Measurements from ENCODE around the gene EFHD2.
"Not testable (repeated sequence)": the region's sequence is repeated elsewhere in the genome, so short reads cannot be mapped to it uniquely, and the experiment has no call there.

EFHD2 gene

DNA sequence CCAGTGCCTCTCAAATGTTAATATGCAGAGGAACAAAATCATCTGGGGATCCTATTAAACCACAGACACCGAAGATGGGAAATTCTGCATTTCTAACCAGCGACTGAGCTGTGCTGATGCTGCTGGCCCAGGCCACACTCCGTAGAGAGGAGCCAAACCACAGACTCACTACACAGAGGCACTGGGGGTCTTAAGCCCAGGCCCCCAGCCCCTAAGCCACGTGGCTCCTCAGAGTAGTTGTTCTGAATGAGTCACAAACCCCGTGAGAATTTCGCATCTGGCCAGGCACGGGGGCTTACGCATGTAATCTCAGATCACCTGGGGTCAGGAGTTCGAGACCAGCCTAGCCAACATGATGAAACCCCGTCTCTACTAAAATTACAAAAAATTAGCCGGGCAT, 44.0 kb downstream of the EFHD2 start:
- TF ChIP-seq POLR2A (IDR thresholded peaks at IDR 0.05; ENCODE audit: low read length) (no peak), GATA1 (IDR thresholded peaks at IDR 0.05; ENCODE audit: low read depth, low read length) (no peak)
- DNase-seq = no peak

GRCh38 chr1:15454256-15454655, 44.6 kb downstream of the EFHD2 start:
- DNase-seq = no peak
- TF ChIP-seq POLR2A (IDR thresholded peaks at IDR 0.05; ENCODE audit: low read length) (no peak), GATA1 (IDR thresholded peaks at IDR 0.05; ENCODE audit: low read depth, low read length) (no peak)

- DNase-seq = no peak
- TF ChIP-seq GATA1 (IDR thresholded peaks at IDR 0.05; ENCODE audit: low read depth, low read length) (no peak), POLR2A (IDR thresholded peaks at IDR 0.05; ENCODE audit: low read length) (no peak)
These were observed 45.8 kb downstream of the EFHD2 start for GRCh38 chr1:15455522-15455921.

DNA sequence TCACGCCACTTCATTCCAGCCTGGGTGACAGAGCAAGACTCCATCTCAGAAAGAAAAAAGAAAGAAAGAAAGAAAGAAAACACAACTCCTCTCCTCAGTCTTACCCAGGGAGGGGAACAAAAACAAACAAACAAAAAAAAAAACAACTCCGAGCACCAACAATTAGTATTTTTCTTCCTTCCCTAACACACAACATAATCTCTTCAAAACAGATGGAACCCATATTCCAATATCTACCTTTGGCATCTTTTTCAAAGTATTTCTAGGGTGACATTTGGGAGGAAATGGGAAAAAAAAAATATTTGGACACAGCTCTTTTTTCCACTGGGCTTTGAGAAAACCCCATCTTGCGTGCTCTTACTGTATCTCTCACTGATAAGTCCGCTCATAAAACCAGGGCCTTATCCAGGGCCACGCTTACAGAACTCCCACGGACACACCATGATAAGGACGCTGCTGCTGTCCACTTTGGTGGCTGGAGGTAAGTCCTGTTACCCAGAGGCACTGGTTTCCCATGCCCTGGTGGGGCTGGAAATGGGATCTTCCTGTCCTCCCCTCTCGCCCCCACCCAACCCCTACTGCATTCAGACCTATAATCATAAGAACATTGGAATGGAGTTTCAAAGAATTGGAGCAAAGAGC, 46.7 kb downstream of the EFHD2 start, which contains the start of gene CELA2A:
TSS of gene CELA2A (plus strand) at position 420 of the 642 bp plus-strand sequence. CDS start at position 442, 22 bp downstream.
- TF ChIP-seq GATA1 (IDR thresholded peaks at IDR 0.05; ENCODE audit: low read depth, low read length) = no peak
- no peak for TF ChIP-seq POLR2A (IDR thresholded peaks at IDR 0.05; ENCODE audit: low read length)
- no peak for DNase-seq

DNA sequence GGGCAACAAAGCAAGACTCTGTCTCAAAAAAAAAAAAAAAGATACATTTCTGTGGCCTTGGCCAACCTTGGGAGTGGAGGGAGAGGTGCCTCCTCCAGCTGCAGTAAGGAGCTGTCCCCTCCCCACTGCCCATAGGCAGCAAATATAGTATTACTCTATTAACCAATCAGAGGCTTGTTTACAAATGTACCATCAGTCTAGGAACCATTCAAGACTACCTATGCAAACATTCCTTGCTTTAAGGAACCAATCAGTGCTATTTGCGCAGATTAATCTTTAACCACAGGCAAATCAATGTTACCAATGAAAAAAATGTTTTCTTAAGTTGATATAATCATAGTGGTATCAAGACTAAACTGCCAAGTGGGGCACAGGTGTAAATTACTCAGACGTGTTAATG, 47.9 kb downstream of the EFHD2 start:
- DNase-seq = no peak
- TF ChIP-seq POLR2A (IDR thresholded peaks at IDR 0.05; ENCODE audit: low read length) (no peak), GATA1 (IDR thresholded peaks at IDR 0.05; ENCODE audit: low read depth, low read length) (no peak)

GRCh38 chr1:15458388-15458787, 48.7 kb downstream of the EFHD2 start:
- DNase-seq = not testable (repeated sequence)

- no peak for DNase-seq
- TF ChIP-seq GATA1 (IDR thresholded peaks at IDR 0.05; ENCODE audit: low read depth, low read length) (no peak), POLR2A (IDR thresholded peaks at IDR 0.05; ENCODE audit: low read length) (no peak)
These were observed 50.4 kb downstream of the EFHD2 start for GRCh38 chr1:15459771-15460707.

- no peak for DNase-seq
- TF ChIP-seq POLR2A (IDR thresholded peaks at IDR 0.05; ENCODE audit: low read length) (no peak), GATA1 (IDR thresholded peaks at IDR 0.05; ENCODE audit: low read depth, low read length) (no peak)
These were observed 51.0 kb downstream of the EFHD2 start for GRCh38 chr1:15460708-15461095.

DNA sequence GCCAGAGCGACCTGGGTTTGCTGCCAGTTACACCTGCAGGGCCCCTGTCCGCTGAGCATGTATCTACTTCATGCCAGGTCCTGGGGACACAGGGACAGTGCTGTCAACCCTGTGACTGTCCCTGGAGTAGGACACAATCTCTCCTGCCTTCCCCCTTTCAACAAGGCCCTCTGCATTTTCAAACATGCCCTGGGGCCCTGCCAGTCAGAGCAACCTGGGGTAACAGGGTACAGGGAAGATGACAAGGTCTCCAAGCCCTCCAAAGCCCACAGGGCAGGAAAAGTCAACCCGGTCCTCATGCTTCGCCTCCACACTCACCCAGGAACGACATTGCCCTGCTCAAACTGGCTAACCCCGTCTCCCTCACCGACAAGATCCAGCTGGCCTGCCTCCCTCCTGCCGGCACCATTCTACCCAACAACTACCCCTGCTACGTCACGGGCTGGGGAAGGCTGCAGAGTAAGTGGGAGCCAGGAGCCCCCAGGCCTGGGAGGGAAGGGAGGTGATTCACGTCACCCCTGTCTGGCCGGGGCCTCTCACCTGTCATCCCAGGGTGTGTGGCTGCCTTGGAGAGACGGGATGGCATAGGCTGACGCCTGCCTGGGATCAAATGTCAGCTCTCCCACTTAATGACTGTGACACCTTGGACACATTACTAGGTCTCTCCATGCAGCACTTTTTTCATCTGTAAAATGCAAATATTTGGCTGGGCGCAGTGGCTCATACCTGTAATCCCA, 53.5 kb downstream of the EFHD2 start:
- not testable (repeated sequence) for DNase-seq

DNA sequence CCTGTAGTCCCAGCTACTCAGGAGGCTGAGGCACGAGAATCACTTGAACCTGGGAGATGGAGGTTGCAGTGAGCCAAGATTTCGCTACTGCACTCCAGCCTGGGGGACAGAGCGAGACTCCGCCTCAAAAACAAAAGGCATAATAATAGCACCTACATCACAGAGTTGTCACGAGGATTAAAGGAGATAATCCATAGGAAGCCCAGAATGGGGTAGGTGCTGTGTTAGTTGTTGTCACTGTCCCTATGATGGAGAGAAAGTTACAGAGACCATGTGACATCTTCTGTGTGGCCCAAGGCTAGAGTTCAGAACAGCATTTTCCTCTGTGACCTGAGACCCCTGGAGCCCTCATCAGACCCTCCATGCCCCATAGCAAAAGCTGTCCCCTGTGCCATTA, 54.2 kb downstream of the EFHD2 start:
- not testable (repeated sequence) for DNase-seq

DNA sequence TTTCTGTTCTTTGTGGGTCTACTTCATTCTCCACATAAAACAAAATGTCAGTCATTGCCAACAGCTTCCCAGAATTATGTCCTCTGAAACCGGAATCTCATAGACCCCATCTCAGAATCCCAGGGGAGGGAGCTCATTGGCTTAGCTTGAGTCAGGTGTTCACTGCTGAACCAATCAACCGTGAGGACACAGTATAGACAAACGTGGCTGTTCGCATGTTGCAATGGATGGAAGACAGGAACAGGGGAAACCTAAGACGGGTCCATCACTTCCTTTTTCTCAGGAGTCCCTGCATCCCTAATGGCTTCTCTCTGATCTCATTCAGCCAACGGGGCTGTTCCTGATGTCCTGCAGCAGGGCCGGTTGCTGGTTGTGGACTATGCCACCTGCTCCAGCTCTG, 56.0 kb downstream of the EFHD2 start:
- TF ChIP-seq GATA1 (IDR thresholded peaks at IDR 0.05; ENCODE audit: low read depth, low read length) (no peak), POLR2A (IDR thresholded peaks at IDR 0.05; ENCODE audit: low read length) (no peak)
- no peak for DNase-seq

DNA sequence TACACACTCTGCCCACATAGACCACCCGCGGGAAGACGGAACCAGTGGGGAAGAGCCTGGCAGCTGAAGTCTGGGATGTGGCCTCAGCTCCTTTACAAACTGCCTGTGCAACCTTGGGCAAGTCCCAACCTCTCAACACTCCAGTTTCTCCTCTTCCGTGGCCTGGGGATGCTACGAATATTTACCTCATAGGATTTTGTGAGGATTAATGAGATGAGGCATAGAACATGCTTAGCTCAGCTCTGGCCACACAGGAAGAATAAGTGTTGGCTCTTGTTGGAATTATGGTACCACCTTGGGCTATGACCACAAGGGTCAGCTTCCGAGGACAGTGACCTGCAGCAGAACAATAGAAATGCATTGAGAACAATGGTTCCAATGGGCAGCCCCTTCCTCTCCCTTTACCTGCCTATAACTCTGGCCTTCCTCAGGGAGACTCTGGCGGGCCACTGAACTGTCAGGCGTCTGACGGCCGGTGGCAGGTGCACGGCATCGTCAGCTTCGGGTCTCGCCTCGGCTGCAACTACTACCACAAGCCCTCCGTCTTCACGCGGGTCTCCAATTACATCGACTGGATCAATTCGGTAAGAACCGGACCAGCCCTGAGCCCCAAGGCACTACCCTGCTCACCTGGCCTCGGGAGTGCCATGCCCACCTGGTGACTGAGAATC, 57.4 kb downstream of the EFHD2 start:
- DNase-seq = not testable (repeated sequence)

DNA sequence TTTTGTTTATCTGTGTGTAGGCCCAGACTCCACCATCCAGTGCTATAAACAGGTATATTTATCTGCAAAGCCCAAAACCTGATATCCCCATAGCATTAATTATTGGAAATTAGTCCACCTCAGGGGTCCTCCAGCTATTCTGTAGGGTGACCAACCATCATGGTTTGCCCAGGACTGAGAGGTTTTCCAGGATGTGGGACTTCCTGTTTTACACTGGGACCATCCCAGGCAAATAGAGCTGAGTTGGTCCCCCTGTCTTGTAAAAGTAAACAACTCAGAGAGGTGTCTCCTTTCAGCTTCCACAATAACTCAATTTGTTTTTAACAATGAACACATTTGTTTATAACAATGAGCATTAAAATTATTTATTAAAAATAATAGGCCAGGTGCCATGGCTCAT, 58.5 kb downstream of the EFHD2 start:
- TF ChIP-seq POLR2A (IDR thresholded peaks at IDR 0.05; ENCODE audit: low read length) (no peak), GATA1 (IDR thresholded peaks at IDR 0.05; ENCODE audit: low read depth, low read length) (no peak)
- no peak for DNase-seq

DNA sequence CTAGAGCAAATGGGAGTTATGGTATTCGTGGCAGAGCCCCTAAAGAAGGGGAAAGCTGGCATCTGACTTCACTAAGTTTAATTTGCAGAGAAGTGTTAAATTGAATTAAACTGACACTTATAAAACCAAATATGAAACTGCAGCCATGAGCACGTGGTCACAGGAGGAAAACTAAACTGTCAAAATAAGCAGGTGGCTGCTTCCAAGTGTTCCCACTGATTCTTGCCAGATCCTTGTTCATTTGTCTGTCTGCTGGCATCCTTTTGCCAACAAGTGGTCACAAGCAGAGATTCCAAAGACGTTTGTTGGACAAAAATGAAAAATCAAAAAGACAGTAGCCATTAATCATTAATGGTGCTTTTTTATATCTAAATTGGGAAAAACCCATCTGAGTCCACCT, 59.7 kb downstream of the EFHD2 start:
- TF ChIP-seq POLR2A (IDR thresholded peaks at IDR 0.05; ENCODE audit: low read length) = no peak
- no peak for TF ChIP-seq GATA1 (IDR thresholded peaks at IDR 0.05; ENCODE audit: low read depth, low read length)
- no peak for DNase-seq

DNA sequence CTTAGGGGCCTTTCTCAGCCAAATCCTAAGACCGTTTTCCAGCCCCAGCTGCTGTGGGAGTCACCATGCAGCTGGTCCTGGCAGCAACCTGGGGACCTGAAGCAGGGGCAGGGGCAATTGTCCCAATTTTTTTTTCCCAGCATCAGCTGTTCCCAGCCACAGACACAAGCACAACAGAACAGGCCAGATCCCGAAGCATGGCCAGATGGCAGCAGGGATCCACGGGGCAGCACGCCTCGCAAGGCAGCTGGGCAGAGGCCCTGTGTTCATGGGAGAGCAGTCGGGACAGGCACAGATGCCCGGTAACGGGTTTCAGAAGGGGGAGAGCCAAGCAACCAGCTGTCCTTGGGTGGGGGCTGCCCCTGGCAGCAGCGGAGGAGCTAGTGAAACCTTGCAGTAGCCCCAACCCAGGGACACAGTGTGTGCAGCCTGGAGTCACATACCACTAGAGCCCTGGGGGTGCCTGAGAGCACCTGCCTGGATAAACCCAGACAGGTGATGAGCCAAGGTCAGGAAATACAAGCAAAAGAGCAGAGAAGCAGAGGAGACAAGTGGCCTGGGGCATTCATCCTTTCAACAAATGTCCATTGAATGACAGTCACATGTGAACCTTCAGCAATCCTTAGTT, 60.2 kb downstream of the EFHD2 start:
- DNase-seq = not testable (repeated sequence)

- not testable (repeated sequence) for DNase-seq
These were observed 61.4 kb downstream of the EFHD2 start for GRCh38 chr1:15471067-15471466.

DNA sequence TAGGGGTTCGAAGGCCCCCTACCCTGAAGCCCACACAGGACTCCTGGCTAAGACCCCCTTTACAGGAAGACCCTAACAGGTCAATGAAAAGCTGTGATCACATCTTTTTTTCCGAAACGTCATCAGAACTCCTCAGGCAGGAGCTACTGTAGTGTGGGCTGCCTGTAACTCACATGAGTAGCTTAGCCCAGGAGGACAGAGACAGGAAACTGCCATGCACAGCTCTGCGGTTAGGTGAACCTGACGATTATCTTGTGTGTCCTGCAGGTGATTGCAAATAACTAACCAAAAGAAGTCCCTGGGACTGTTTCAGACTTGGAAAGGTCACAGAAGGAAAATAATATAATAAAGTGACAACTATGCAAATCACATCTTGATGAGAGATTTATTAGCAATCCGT, 62.0 kb downstream of the EFHD2 start:
- not testable (repeated sequence) for DNase-seq

All from erythroblast (primary cell).